HCT116 (cell line): ENCODE measurements around the gene WFDC8. TPM values are rescaled to one million over a fixed set of nuclear protein-coding genes. Genes with fewer than 3 reads are reported as not detected.
"Not testable (repeated sequence)": the region's sequence is repeated elsewhere in the genome, so short reads cannot be mapped to it uniquely, and the experiment has no call there.

Experiments
- ATAC-seq: fragments of 200-7000 bp; cut with Tn5 transposase; 2 replicates; pipeline ENCODE4 v1.9.1; 2020; ENCODE audit warnings: mild to moderate bottlenecking, moderate library complexity
- BruUV-seq: library from RNA; stranded (reverse); fragments of 400-500 nt; replicated peaks from 2 replicates; lab custom pipeline; 2021; lab: Mats Ljungman, UMichigan
- CTCF ChIA-PET: fragments of 300-600 bp; sonication (Branson Sonifier 250); formaldehyde crosslinking; loops from one replicate; lab custom pipeline; 2021; ENCODE audit warnings: antibody characterized with exemption; lab: Charles Lee
- POLR2A ChIA-PET: fragments of 300-600, 350-600 bp; sonication (Branson Sonifier 250); formaldehyde crosslinking; loops from one replicate; lab custom pipeline; 2021; ENCODE audit warnings: antibody characterized with exemption; lab: Charles Lee
- RAD21 ChIA-PET, 2 experiments: fragments of 300-600 bp; sonication (Branson Sonifier 250); formaldehyde crosslinking; loops; one replicate each; lab custom pipeline; 2023; ENCODE audit warnings: low total read pairs in 2 of 2; ENCODE audit not compliant: uncharacterized antibody in 2 of 2, unreplicated experiment in 2 of 2, low non-redundant PET in 1 of 2; lab: Charles Lee
- DNase-seq: peaks from one replicate; pipeline ENCODE4 v3.0.0-alpha.2; 2010; ENCODE audit warnings: low read depth, low spot score
- H2AFZ ChIP-seq: fragments of 200-600 bp; shearing (Covaris generic), sonication (generic); 2 replicates; pipeline ENCODE4 v1.6.1; 2017; ENCODE audit warnings: low read depth, mixed run types, mixed read lengths, antibody characterized with exemption, low read length; ENCODE audit not compliant: poor library complexity, severe bottlenecking
- H3K27ac ChIP-seq: 2 replicates; pipeline ENCODE4 v1.5.1; 2012; ENCODE audit warnings: low read depth, low read length
- H3K27me3 ChIP-seq: fragments of 200-600 bp; sonication (generic); 2 replicates; pipeline ENCODE4 v1.6.1; 2016; ENCODE audit warnings: mixed run types, low read length, mixed read lengths; ENCODE audit not compliant: insufficient read depth
- H3K36me3 ChIP-seq, 2 experiments: fragments of 200-500 bp in 1 of 2; fragments of 200-600 bp in 1 of 2; sonication (Bioruptor generic) in 1 of 2; sonication (generic) in 1 of 2; 2 replicates each; pipeline versions ENCODE4 v1.5.1 to v1.6.1; 2014 to 2016; ENCODE audit warnings: low read length in 2 of 2, inconsistent platforms in 1 of 2, mixed read lengths in 1 of 2, mixed run types in 1 of 2; ENCODE audit not compliant: insufficient read depth in 2 of 2, control insufficient read depth in 1 of 2
- H3K4me1 ChIP-seq, 2 experiments: fragments of 200-600 bp in 1 of 2; sonication (generic) in 1 of 2; 2 replicates each; pipeline versions ENCODE4 v1.5.1 to v1.6.1; 2012 to 2017; ENCODE audit warnings: low read length in 2 of 2, inconsistent platforms in 1 of 2, mild to moderate bottlenecking in 1 of 2, mixed read lengths in 1 of 2, mixed run types in 1 of 2, moderate library complexity in 1 of 2; ENCODE audit not compliant: insufficient read depth in 2 of 2, control insufficient read depth in 1 of 2
- H3K4me2 ChIP-seq: fragments of 200-600 bp; sonication (generic); 2 replicates; pipeline ENCODE4 v1.6.1; 2017; ENCODE audit warnings: mixed run types, low read length, mixed read lengths
- H3K4me3 ChIP-seq, 2 experiments: fragments of 200-600 bp in 1 of 2; sonication (generic) in 1 of 2; replicated peaks in 1 of 2; 2 replicates each; pipeline ENCODE4 v1.5.1; 2011 to 2016; ENCODE audit warnings: low read length in 2 of 2, control low read depth in 1 of 2, low read depth in 1 of 2, mild to moderate bottlenecking in 1 of 2, mixed read lengths in 1 of 2, mixed run types in 1 of 2
- H3K79me2 ChIP-seq: fragments of 200-600 bp; sonication (generic); 2 replicates; pipeline ENCODE4 v1.6.1; 2017; ENCODE audit warnings: mild to moderate bottlenecking, mixed run types, low read length, moderate library complexity, mixed read lengths; ENCODE audit not compliant: insufficient read depth
- H3K9ac ChIP-seq: fragments of 200-600 bp; sonication (generic); 2 replicates; pipeline ENCODE4 v1.6.1; 2016; ENCODE audit warnings: low read length, mixed read lengths
- H3K9me2 ChIP-seq: fragments of 200-600 bp; sonication (generic), shearing (Covaris generic); 2 replicates; pipeline ENCODE4 v1.6.1; 2017; ENCODE audit warnings: mixed run types, mild to moderate bottlenecking, moderate library complexity; ENCODE audit not compliant: insufficient read depth
- H3K9me3 ChIP-seq, 2 experiments: fragments of 200-500 bp in 1 of 2; fragments of 200-600 bp in 1 of 2; sonication (Bioruptor generic) in 1 of 2; sonication (generic) in 1 of 2; 2 replicates each; pipeline ENCODE4 v1.6.1; 2014 to 2017; ENCODE audit warnings: low read length in 2 of 2, mixed read lengths in 2 of 2, inconsistent platforms in 1 of 2, low read depth in 1 of 2, mild to moderate bottlenecking in 1 of 2, mixed run types in 1 of 2, moderate library complexity in 1 of 2; ENCODE audit not compliant: control insufficient read depth in 1 of 2, insufficient read depth in 1 of 2
- H4K20me1 ChIP-seq: fragments of 200-600 bp; sonication (generic), shearing (Covaris generic); 2 replicates; pipeline ENCODE4 v1.6.1; 2017; ENCODE audit warnings: mixed run types, mild to moderate bottlenecking, moderate library complexity; ENCODE audit not compliant: insufficient read depth
- CBX3 ChIP-seq: IDR thresholded peaks from 2 replicates; pipeline ENCODE4 v1.6.1; 2012; ENCODE audit warnings: low read depth
- CEBPB ChIP-seq: IDR thresholded peaks from 2 replicates; pipeline ENCODE4 v1.6.1; 2012; ENCODE audit warnings: low read depth
- EGR1 ChIP-seq: IDR thresholded peaks from 2 replicates; pipeline ENCODE4 v1.6.1; 2012; ENCODE audit warnings: low read depth
- EZH2 ChIP-seq: fragments of 200-600 bp; sonication (generic); IDR thresholded peaks from 2 replicates; pipeline ENCODE4 v1.6.1; 2017; ENCODE audit warnings: antibody characterized with exemption, mixed run types
- JUND ChIP-seq: IDR thresholded peaks from 2 replicates; pipeline ENCODE4 v1.6.1; 2012
- RAD21 ChIP-seq: IDR thresholded peaks from 2 replicates; pipeline ENCODE4 v1.6.1; 2012; ENCODE audit warnings: low read depth, mild to moderate bottlenecking
- SIN3A ChIP-seq: IDR thresholded peaks from 2 replicates; pipeline ENCODE4 v1.6.1; 2012; ENCODE audit warnings: low read depth
- SRF ChIP-seq: IDR thresholded peaks from 2 replicates; pipeline ENCODE4 v1.6.1; 2012; ENCODE audit warnings: low read depth
- TCF7L2 ChIP-seq: IDR thresholded peaks from 2 replicates; pipeline ENCODE4 v1.7.0; 2011; ENCODE audit warnings: borderline replicate concordance, inconsistent platforms; ENCODE audit not compliant: insufficient read depth, insufficient read length; ENCODE audit errors: extremely low read depth
- YY1 ChIP-seq: IDR thresholded peaks from 2 replicates; pipeline ENCODE4 v1.6.1; 2011; ENCODE audit warnings: low read length, low read depth, moderate library complexity, mild to moderate bottlenecking; ENCODE audit not compliant: insufficient replicate concordance; ENCODE audit errors: extremely low read depth
- intact Hi-C: fragments of 100-400 bp; cut with micrococcal nuclease; formaldehyde crosslinking; loops from 2 replicates; pipeline ENCODE4 v1.10.0; 2022
- total RNA-seq: library from RNA; stranded (reverse); gene quantifications from one replicate; pipeline ENCODE4 v1.2.1, GENCODE V29; 2021; ENCODE audit not compliant: unreplicated experiment
- TF ChIP-seq, protein P1 (sequence below): IDR thresholded peaks from 2 replicates; pipeline ENCODE4 v1.6.1; 2012; ENCODE audit warnings: low read depth
- TF ChIP-seq, protein P2 (sequence below): IDR thresholded peaks from 2 replicates; pipeline ENCODE4 v1.6.1; 2012
- TF ChIP-seq, protein P3 (sequence below): IDR thresholded peaks from 2 replicates; pipeline ENCODE4 v1.6.1; 2012

The WFDC8 gene
- total RNA-seq, 1 experiment from 2014 or later: not detected

DNA sequence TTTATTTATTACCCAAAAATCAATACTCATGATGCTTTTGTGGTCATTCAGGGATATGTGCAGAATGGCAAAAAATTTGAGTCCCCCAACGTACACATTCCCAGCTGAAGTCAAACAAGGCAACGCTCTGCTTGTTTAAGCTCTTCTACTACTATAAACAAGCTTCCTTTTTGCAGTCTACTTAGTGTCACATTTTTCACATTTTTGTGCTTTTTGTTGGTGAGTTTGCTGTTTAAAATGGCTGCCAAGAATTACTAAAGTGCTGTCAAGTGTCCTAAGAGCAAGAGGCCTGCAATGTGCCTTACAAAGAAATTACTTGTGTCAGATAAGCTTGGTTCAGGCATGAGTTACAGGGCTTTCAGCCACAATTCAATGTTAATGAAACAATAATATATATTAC lies 2.1 kb downstream of the WFDC8 start (continued):
- TF ChIP-seq, protein P1, sequence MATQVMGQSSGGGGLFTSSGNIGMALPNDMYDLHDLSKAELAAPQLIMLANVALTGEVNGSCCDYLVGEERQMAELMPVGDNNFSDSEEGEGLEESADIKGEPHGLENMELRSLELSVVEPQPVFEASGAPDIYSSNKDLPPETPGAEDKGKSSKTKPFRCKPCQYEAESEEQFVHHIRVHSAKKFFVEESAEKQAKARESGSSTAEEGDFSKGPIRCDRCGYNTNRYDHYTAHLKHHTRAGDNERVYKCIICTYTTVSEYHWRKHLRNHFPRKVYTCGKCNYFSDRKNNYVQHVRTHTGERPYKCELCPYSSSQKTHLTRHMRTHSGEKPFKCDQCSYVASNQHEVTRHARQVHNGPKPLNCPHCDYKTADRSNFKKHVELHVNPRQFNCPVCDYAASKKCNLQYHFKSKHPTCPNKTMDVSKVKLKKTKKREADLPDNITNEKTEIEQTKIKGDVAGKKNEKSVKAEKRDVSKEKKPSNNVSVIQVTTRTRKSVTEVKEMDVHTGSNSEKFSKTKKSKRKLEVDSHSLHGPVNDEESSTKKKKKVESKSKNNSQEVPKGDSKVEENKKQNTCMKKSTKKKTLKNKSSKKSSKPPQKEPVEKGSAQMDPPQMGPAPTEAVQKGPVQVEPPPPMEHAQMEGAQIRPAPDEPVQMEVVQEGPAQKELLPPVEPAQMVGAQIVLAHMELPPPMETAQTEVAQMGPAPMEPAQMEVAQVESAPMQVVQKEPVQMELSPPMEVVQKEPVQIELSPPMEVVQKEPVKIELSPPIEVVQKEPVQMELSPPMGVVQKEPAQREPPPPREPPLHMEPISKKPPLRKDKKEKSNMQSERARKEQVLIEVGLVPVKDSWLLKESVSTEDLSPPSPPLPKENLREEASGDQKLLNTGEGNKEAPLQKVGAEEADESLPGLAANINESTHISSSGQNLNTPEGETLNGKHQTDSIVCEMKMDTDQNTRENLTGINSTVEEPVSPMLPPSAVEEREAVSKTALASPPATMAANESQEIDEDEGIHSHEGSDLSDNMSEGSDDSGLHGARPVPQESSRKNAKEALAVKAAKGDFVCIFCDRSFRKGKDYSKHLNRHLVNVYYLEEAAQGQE: no peak
- TF ChIP-seq, protein P2, sequence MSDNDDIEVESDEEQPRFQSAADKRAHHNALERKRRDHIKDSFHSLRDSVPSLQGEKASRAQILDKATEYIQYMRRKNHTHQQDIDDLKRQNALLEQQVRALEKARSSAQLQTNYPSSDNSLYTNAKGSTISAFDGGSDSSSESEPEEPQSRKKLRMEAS: no peak
- no peak for TF ChIP-seq SIN3A
- TF ChIP-seq TCF7L2: no peak
- TF ChIP-seq CEBPB: no peak

DNA sequence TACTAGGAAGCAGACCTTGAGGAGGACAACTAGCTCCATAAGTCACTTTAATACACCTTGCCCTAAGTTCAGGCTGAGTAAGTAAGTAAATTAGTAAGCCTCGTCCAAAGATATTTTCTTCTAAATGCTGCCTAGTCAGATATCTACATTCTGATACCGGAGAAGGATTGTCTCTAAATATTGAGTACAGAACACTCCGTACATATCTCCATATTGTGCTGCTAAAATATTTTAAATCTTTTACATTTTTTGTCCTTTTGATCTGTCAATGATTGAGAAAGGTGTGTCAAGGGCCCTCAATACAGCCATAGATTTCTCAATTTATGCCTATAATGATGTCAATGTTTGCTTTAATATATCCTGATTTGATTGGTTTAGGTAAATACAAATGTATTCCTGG lies 3.2 kb downstream of the WFDC8 start:
- TF ChIP-seq, protein P3, sequence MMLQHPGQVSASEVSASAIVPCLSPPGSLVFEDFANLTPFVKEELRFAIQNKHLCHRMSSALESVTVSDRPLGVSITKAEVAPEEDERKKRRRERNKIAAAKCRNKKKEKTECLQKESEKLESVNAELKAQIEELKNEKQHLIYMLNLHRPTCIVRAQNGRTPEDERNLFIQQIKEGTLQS: no peak
- TF ChIP-seq SRF (no peak), CBX3 (no peak), EZH2 (no peak), YY1 (no peak), EGR1 (no peak), TCF7L2 (no peak), JUND (no peak), RAD21 (no peak)
- no peaks in the 10 kb centered on the region for H3K27me3 ChIP-seq
- H3K4me1 ChIP-seq: no peaks in the 10 kb centered on the region
- no peaks in the 10 kb centered on the region for H3K36me3 ChIP-seq
- no peak overlapping the region for H3K27ac ChIP-seq
- no peaks in the 10 kb centered on the region for H3K79me2 ChIP-seq
- no peaks in the 10 kb centered on the region for H4K20me1 ChIP-seq
- no peak overlapping the region for H3K4me2 ChIP-seq
- no peaks in the 10 kb centered on the region for H3K9me2 ChIP-seq
- ChIA-PET POLR2A (no interaction called here), CTCF (no interaction called here), RAD21 (no interaction called here)
- no peak overlapping the region for H2AFZ ChIP-seq
- DNase-seq (no peak), ATAC-seq (no peak)
- no peaks in the 10 kb centered on the region for H3K9me3 ChIP-seq
- no peak overlapping the region for H3K4me3 ChIP-seq
- BruUV-seq: no TSS peak
- H3K9ac ChIP-seq: no peak overlapping the region
- intact Hi-C loops: no loop called here

DNA sequence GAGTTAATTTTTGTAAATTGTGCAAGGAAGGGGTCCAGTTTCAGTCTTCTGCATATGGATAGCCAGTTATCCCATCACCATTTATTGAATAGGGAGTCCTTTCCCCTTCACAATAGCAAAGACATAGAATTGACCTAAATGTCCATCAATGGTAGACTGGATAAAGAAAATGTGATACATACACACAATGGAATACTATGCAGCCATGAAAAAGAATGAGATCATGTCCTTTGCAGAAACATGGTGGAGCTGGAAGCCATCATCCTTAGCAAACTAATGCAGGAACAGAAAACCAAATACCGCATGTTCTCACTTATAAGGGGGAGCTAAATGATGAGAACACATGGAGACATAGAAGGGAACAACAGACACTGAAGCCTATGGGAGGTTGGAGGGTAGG lies 9.4 kb downstream of the WFDC8 start:
- BruUV-seq, H3K9ac ChIP-seq, H3K4me3 ChIP-seq, H3K79me2 ChIP-seq, H3K36me3 ChIP-seq, CTCF ChIA-PET, intact Hi-C loops, H2AFZ ChIP-seq, RAD21 ChIA-PET, H3K27ac ChIP-seq, H3K4me1 ChIP-seq, H3K9me2 ChIP-seq, H3K27me3 ChIP-seq, H3K4me2 ChIP-seq, H4K20me1 ChIP-seq, ATAC-seq, H3K9me3 ChIP-seq, DNase-seq, POLR2A ChIA-PET: not testable (repeated sequence)
